GM20431 (cell line): ENCODE data around the gene CRB1.
"Not testable (repeated sequence)": the region's sequence is repeated elsewhere in the genome, so short reads cannot be mapped to it uniquely, and the experiment has no call there.

Experiments used
- in situ Hi-C: fragments of 300-500 bp; cut with MseI, MboI; formaldehyde crosslinking; loops from one replicate; pipeline ENCODE4 v1.15.0; 2020; ENCODE audit warnings: low sequenced_read_pairs; ENCODE audit not compliant: unreplicated experiment

The CRB1 gene

DNA sequence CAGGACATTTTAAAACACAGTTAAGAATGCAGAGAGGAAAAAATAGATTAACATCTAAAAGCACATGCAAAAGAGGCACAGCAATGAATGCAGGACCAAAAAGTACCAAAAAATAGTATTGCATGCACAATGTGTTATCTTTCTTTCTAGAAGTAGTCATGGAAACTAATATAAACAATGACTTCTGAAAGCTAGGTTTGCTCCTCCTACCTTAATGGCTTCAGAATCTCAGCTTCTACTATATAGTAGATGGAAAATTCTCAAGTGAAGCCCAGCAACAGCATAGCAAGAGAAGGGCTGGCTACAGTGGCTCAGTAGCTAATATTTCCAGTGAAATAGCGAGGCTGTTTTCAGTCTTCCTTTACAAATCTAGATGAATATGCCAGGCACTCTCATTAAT, 125.1 kb downstream of the CRB1 start:
- in situ Hi-C loops: no loop called here

GRCh38 chr1:197393772-197394171, 125.7 kb downstream of the CRB1 start:
- in situ Hi-C loops: no loop called here

DNA sequence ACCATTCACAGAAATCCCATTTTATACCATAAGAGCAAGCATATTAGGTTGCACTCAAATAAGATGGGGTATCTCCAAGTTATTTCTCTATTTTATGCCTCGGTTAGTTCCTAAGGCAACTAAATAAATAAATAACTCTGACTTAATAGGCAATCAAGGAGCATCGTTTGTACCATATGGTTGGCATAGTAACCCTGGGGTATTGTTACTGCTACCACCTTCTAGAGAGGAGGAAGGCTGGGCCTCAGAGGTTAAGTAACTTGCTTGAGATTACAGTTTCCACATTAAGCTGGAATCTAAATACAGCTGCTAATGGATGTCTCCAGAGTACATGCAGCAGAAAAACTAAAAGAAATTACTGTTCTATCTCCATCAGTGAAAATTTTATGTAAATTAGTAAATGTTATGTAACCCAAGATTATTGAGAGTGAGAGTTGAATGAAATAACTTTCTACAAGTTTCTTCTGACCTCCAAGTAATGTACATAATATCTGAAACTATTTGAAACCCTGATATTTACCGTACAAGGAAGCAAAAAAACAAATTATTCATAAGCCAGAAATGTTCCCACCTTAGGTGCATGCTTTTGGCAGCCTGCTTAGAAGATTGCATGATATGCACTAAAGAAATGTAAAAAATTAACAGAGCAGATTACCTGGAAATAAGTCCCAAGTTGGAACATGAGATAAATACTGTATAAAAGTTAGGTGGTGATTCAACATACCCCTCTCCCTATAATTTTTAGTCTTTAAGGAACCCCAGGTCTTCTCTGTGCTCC, 127.0 kb downstream of the CRB1 start:
- in situ Hi-C loops: no loop called here

- in situ Hi-C loops: no loop called here
These were observed 129.8 kb downstream of the CRB1 start for GRCh38 chr1:197397895-197398294.

DNA sequence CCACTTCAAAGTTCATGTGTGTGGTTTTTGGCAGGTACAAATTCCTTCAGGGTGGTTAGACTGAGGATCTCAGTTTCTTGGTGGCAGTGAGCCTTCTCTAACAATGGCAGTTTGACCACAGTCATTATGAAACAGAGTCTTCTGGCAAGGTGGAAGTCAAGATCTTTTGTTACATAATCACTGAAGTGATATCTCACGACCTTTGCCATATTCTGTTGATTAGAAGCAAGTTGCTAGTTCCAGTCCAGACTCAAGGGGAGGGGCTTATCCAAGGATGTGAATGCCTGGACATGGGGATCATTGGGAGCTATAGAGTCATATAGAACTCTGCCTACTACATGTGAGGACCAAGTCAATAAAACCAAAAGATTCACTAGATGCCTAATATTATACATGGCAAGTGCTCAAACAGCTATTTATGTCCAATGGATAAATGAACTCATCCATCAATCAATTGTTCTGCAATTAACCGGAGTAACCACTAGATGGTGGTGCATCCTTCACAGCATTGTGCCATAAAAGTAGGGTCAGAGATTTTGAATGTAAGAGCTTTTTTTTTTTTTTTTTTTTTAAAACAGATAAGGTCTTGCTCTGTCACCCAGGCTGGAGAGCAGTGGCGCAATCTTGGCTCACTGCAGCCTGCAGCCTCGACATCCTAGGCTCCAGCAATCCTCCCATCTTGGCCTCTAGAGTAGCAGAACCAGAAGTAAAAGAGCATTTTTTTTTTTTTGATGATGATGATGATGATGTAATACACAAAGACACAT, 131.9 kb downstream of the CRB1 start:
- in situ Hi-C loops: no loop called here

- in situ Hi-C loops: no loop called here
These were observed 132.5 kb downstream of the CRB1 start for GRCh38 chr1:197400522-197400902.

- in situ Hi-C loops: no loop called here
These were observed 134.1 kb downstream of the CRB1 start for GRCh38 chr1:197402189-197402588.

DNA sequence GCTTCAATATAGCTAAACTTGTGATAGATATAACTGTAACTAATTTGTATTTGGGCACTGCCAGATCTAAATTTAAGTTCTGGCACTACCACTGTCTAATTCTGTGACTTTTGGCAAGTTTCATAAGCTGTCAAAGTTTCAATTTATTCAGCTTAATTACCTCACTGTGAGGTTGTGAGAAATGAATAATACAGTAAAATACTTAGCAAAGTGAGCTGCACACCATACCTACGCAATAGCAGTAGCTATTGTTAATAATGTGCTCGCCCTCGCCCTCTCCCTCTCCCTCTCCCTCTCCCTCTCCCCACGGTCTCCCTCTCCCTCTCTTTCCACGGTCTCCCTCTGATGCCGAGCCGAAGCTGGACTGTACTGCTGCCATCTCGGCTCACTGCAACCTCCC, 136.7 kb downstream of the CRB1 start:
- in situ Hi-C loops: not testable (repeated sequence)

- in situ Hi-C loops: not testable (repeated sequence)
These were observed 137.6 kb downstream of the CRB1 start for GRCh38 chr1:197405614-197406013.

DNA sequence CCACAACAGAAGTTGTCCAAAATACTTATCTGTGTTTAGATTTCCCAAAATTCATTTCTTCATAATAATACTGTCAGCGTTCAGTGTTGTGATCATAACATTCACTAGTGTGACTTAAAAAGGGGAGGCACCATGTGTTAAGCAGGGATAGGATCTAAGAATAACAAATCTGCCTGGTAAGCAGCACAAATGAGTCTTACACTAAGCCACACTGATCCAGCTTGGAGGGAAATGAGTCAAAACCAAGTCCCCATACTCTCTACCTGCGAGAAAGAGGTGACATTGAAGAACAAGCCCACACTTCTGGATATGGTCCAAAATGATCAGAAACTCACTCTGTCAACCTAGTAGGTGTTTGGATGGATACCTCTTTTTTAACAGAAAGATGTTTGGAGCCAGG, 145.5 kb downstream of the CRB1 start:
- in situ Hi-C loops: no loop called here

DNA sequence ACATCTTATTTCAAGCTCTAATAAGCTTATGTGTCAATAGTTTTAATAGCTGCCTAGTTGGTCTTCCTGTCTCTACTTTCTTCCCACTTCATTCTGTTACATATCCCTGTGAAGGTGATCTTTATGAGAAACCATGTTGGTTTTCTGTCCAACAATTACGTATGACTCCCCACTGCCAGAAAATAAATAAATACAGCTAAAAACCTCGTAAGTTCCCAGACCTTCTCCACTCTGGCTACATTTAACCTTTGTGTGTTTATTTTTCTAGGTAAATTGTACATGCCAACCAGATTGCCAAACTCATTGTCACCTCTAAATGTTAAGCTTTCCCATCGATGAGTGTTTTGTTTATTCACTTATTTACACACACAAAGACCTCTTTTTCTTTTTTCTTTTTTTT, 147.2 kb downstream of the CRB1 start:
- in situ Hi-C loops: no loop called here

DNA sequence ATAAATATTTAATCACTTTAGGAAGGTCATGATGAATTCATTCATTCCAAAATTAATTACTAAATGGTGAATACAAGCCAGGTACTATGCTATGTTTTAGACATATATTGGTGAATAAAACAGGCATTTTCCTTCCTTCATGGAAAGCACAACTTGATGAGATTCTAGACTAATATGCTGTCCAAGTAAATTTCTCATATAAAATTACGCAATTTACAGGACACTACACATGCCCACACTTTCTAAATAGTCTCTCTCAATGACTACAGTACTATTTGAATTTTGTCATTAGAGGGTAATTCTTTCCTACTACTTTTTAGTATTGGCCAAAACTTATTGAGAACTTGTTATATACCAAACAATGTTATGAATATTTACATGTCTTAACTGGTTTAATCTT, 150.6 kb downstream of the CRB1 start:
- in situ Hi-C loops: no loop called here

DNA sequence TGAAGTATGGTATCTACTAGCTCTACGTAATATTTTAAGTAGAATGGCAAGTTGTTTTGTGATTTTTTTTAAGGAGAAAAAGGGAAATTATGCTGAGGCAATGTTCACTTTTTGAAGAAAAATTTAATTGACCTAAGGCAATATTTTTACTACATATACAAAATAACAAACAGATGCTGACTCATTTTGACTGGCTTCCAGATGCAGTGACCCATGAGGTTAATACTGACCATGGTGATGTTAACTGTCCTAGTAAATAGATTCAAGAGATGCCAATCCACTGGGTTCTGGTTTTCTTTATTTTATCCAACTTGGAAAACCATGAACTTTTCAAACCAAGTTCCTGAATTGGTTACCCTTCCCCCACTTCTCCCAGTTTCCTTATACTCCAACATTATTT, 154.9 kb downstream of the CRB1 start:
- in situ Hi-C loops: no loop called here

DNA sequence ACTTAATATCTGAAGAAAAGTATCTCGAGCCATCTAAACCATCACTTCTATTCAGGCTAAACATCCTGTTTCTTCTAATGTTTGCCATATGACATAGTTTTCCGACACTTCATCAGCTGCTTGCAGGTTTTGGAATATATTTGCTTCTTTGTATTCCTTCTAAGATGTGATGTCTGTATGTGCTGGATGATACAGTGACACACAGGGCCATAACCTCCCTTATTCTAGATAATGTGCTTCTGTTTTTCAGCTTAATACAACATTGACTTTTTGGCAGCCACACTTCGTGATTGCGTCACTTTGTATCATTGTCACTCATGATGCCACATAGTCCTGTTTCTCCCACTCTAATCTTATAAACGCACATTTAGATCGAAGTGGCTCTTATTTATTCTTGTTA, 156.3 kb downstream of the CRB1 start:
- in situ Hi-C loops: no loop called here

GRCh38 chr1:197429372-197429771, 161.3 kb downstream of the CRB1 start:
- in situ Hi-C loops: no loop called here

GRCh38 chr1:197435224-197435623, 167.2 kb downstream of the CRB1 start:
- in situ Hi-C loops: no loop called here

DNA sequence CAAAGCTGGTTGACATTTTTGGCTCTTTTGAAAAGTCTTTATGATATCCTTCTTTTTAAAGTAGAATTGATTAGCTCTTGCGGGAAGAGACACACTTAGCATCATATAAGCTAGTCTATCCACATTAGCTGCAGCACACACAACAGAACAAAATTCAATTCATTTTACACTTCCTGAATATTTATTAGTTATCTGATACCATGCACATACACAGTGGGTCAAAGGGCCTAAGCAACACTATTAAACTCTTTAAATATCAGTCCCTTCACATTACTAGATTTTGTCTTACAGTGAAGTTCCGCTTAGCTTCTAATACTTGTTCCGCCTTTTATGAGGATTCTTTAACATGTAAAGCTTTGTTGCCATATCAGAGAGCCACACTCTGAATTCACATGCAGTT, 169.5 kb downstream of the CRB1 start:
- in situ Hi-C loops: no loop called here

DNA sequence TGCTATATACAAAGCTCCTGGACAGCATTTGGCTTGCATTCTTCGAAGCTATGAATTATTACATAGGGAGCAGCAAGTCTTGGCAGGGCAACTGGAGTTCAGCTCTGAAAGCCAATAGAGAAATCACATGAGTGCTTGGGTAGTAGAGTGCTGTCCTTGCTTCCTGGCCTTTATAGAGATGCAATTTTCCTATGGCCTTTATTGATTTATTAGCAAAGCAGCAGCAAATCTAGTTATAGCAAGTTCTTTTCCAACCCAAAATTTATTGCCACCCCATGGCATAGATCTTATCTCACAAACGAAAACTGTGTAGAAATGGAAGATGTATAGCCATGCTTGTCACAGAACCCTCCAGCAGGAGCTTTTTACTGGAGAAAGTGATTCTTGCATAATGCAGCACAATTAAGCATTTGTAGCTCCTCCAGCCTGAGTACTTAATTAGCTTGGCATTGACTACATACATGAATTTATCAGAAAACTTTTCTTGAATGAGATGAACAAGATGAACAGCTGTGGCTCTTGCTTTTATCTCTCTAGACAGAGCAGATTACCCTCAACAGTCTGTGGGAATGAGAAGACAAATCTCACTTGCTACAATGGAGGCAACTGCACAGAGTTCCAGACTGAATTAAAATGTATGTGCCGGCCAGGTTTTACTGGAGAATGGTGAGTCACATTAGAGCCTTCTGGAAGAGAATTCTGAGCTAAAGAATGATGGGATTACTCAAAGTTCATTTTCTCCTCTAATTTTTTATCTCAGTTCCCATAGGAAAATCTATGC, 170.1 kb downstream of the CRB1 start:
- in situ Hi-C loops: no loop called here

DNA sequence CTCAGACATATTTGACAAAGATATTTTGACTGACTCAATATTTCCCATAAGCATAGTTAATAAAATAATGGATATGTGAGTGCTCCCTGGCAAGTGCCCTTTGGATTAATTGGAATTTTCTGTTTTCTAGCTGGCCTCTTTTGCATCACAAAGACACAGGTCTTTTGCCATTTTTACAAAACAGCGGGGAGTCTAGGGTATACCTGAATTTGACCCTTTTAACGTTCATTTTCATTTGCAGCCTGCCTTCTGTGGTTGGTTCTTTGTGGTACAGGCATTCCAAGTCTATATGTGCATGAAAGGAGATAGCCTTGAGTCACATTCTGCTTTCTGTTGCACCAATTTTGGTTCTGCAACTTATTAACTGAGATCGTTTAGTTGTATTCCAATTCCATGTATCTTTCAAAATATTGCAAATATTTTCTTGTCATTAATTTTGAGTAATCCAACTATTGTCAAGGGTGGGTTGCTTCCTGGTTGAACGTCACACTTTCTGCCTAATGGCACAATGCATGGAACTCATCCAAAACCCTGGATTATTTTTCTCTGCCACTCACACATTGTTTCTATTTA, 171.7 kb downstream of the CRB1 start:
- in situ Hi-C loops: no loop called here

DNA sequence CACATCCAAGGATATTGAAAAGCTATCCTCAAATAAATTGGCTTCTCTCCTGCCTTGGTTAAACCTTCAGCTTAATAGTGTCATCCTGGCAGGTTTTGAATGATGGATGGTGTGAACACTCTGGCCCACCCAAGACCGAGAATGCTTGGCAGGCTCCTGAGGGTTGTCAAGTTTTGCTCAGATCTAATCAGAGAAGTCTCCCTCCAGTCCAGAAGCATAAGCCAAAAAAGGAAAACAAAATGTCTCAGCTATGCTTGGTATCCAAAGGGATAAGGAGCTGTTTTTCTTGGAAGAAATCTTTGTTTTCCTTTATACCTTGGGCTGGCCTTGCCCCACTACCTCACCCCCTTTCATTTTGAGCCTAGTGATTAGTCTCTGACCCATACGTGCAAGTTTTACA, 172.7 kb downstream of the CRB1 start:
- in situ Hi-C loops: no loop called here

DNA sequence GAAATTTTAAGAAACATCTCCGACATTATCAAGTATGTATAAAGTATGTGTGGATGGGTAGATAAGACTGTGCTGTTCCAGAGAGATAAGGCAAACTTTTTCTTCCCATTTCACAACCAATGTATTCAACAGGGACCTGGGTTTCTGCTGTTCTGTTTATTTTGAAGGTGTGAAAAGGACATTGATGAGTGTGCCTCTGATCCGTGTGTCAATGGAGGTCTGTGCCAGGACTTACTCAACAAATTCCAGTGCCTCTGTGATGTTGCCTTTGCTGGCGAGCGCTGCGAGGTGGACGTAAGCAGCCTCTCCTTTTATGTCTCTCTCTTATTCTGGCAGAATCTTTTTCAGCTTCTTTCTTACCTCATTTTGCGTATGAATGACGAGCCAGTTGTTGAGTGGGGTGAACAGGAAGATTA, 174.0 kb downstream of the CRB1 start:
- in situ Hi-C loops: no loop called here
